Panc1 (cell line): ENCODE data around the gene MOV10. TPM values are rescaled to one million over a fixed set of nuclear protein-coding genes. Genes with fewer than 3 reads are reported as not detected.

ENCODE experiments used
- ATAC-seq: fragments of 200-7000 bp; cut with Tn5 transposase; 2 replicates; pipeline ENCODE4 v1.9.1; 2020; ENCODE audit warnings: mild to moderate bottlenecking, moderate library complexity
- BruUV-seq: library from RNA; stranded (reverse); fragments of 400-500 nt; replicated peaks from 2 replicates; lab custom pipeline; 2021; lab: Mats Ljungman, UMichigan
- CTCF ChIA-PET: fragments of 300-600 bp; sonication (Branson Sonifier 250); formaldehyde crosslinking; loops from one replicate; lab custom pipeline; 2022; ENCODE audit warnings: antibody characterized with exemption; lab: Charles Lee
- POLR2A ChIA-PET: fragments of 300-600 bp; sonication (Branson Sonifier 250); formaldehyde crosslinking; loops from one replicate; lab custom pipeline; 2022; ENCODE audit warnings: antibody characterized with exemption; lab: Charles Lee
- DNase-seq: peaks from one replicate; pipeline ENCODE4 v3.0.0-alpha.2; 2010; ENCODE audit warnings: low read depth, low spot score
- H3K27ac ChIP-seq: 2 replicates; pipeline ENCODE4 v1.5.1; 2011; ENCODE audit warnings: mild to moderate bottlenecking, low read length, inconsistent platforms
- H3K27me3 ChIP-seq: fragments of 200-500 bp; sonication (Bioruptor generic); 2 replicates; pipeline ENCODE4 v1.6.0; 2014; ENCODE audit warnings: low read length, inconsistent platforms; ENCODE audit not compliant: control insufficient read depth, insufficient read depth
- H3K36me3 ChIP-seq: fragments of 200-500 bp; sonication (Bioruptor generic); 2 replicates; pipeline ENCODE4 v1.5.1; 2014; ENCODE audit warnings: inconsistent platforms, mild to moderate bottlenecking, low read length, moderate library complexity; ENCODE audit not compliant: control insufficient read depth, insufficient read depth
- H3K4me1 ChIP-seq: 2 replicates; pipeline ENCODE4 v1.5.1; 2011; ENCODE audit warnings: inconsistent platforms, mild to moderate bottlenecking, low read length, moderate library complexity; ENCODE audit not compliant: control insufficient read depth, insufficient read depth
- H3K4me3 ChIP-seq, 2 experiments: 2 replicates each; pipeline ENCODE4 v1.5.1; 2011 to 2012; ENCODE audit warnings: low read depth in 2 of 2, low read length in 2 of 2, mild to moderate bottlenecking in 2 of 2, inconsistent platforms in 1 of 2, moderate library complexity in 1 of 2
- H3K9me3 ChIP-seq: fragments of 200-500 bp; sonication (Bioruptor generic); 2 replicates; pipeline ENCODE4 v1.5.1; 2014; ENCODE audit warnings: low read depth, mild to moderate bottlenecking, inconsistent platforms, low read length, moderate library complexity; ENCODE audit not compliant: control insufficient read depth, insufficient read depth
- CTCF ChIP-seq: fragments of 450-650 bp; IDR thresholded peaks from 2 replicates; pipeline ENCODE4 v1.5.1; 2017; ENCODE audit warnings: mild to moderate bottlenecking
- POLR2AphosphoS5 ChIP-seq: IDR thresholded peaks from 2 replicates; pipeline ENCODE4 v1.6.1; 2012; ENCODE audit warnings: mild to moderate bottlenecking, low read depth, low read length, moderate library complexity
- REST ChIP-seq, 2 experiments: IDR thresholded peaks; 2 replicates each; pipeline ENCODE4 v1.6.1; 2011 to 2012; ENCODE audit warnings: low read depth in 2 of 2, control low read depth in 1 of 2, low read length in 1 of 2, mild to moderate bottlenecking in 1 of 2, moderate library complexity in 1 of 2; ENCODE audit not compliant: insufficient read depth in 1 of 2
- SIN3A ChIP-seq: IDR thresholded peaks from 2 replicates; pipeline ENCODE4 v1.6.1; 2012; ENCODE audit warnings: low read depth, mild to moderate bottlenecking, low read length, moderate library complexity, borderline replicate concordance; ENCODE audit not compliant: insufficient read depth
- TCF7L2 ChIP-seq: IDR thresholded peaks from 2 replicates; pipeline ENCODE4 v1.6.1; 2011; ENCODE audit warnings: mild to moderate bottlenecking, low read depth, low read length, inconsistent platforms
- in situ Hi-C: cut with HindIII; loops from 2 replicates; pipeline ENCODE4 v1.10.0; 2016; ENCODE audit warnings: low sequenced_read_pairs, low pct_unique_long_range_greater_than_20kb
- intact Hi-C: fragments of 100-400 bp; cut with micrococcal nuclease; formaldehyde crosslinking; loops from one replicate; pipeline ENCODE4 v1.10.0; 2022; ENCODE audit not compliant: unreplicated experiment
- total RNA-seq: library from RNA; stranded (reverse); gene quantifications from one replicate; pipeline ENCODE4 v1.2.1, GENCODE V29; 2021; ENCODE audit not compliant: unreplicated experiment

The MOV10 gene
- total RNA-seq, 1 experiment from 2014 or later: 106 TPM

- ATAC-seq: no peak
- POLR2A ChIA-PET: no interaction called here
- CTCF ChIA-PET: no interaction called here
- TF ChIP-seq REST (IDR thresholded peaks at IDR 0.05; ENCODE audit: insufficient read depth in 1 of 2, low read depth in 2 of 2, low read length in 1 of 2): no peak
- TF ChIP-seq POLR2AphosphoS5: no peak
- TF ChIP-seq TCF7L2: no peak
- no peak for TF ChIP-seq CTCF
- TF ChIP-seq SIN3A: no peak
- Histone ChIP-seq H3K27ac (no peak overlapping the region), H3K9me3 (no peaks in the 10 kb centered on the region), H3K27me3 (no peaks in the 10 kb centered on the region), H3K4me1 (peaks cover 8% of the 10 kb centered on the region), H3K36me3 (no peaks in the 10 kb centered on the region), H3K4me3 (no peak overlapping the region)
- no TSS peak for BruUV-seq
- no peak for DNase-seq
- intact Hi-C loops (no loop called here), in situ Hi-C loops (no loop called here)
Measured at GRCh38 chr1:112710586-112710985, 36.1 kb downstream of the MOV10 start.

- CTCF ChIA-PET: no interaction called here
- Histone ChIP-seq H3K27me3 (no peaks in the 10 kb centered on the region), H3K27ac (no peak overlapping the region), H3K36me3 (no peaks in the 10 kb centered on the region), H3K4me1 (peaks cover 4% of the 10 kb centered on the region), H3K9me3 (no peaks in the 10 kb centered on the region), H3K4me3 (no peak overlapping the region)
- in situ Hi-C loops (no loop called here), intact Hi-C loops (no loop called here)
- POLR2A ChIA-PET: no interaction called here
- BruUV-seq: no TSS peak
- no peak for DNase-seq
- TF ChIP-seq SIN3A: no peak
- TF ChIP-seq TCF7L2: no peak
- TF ChIP-seq REST (IDR thresholded peaks at IDR 0.05; ENCODE audit: insufficient read depth in 1 of 2, low read depth in 2 of 2, low read length in 1 of 2): no peak
- no peak for TF ChIP-seq POLR2AphosphoS5
- no peak for TF ChIP-seq CTCF
- ATAC-seq: no peak
Measured at GRCh38 chr1:112711041-112711440, 36.6 kb downstream of the MOV10 start.
